ENCODE results near the gene GFOD1.

GFOD1 gene

DNA sequence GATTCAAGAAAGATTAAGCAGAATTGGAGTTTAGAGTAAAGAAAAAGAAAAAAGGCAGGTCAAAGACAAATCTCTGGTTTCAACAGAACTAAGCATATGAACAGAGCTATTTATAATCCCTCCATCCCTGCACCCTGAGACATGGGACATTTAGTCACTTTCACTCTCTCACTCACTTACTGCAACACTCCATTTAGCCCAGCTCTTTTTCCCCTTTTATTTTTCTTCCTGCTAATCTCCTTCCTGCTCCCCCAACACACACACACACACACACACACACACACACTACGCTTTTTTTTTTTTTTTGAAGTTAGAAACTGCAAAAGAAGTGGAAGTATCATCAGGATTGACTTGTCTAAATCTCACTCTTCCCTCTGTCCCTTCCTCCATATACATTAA lies 113.9 kb downstream of the GFOD1 start:
- FAIRE-seq (no peak), DNase-seq (ENCODE audit: insufficient read length, low spot score) (no peak)
- no peak for TF ChIP-seq CTCF (IDR thresholded peaks at IDR 0.05; ENCODE audit: insufficient read depth, missing control alignments)

DNA sequence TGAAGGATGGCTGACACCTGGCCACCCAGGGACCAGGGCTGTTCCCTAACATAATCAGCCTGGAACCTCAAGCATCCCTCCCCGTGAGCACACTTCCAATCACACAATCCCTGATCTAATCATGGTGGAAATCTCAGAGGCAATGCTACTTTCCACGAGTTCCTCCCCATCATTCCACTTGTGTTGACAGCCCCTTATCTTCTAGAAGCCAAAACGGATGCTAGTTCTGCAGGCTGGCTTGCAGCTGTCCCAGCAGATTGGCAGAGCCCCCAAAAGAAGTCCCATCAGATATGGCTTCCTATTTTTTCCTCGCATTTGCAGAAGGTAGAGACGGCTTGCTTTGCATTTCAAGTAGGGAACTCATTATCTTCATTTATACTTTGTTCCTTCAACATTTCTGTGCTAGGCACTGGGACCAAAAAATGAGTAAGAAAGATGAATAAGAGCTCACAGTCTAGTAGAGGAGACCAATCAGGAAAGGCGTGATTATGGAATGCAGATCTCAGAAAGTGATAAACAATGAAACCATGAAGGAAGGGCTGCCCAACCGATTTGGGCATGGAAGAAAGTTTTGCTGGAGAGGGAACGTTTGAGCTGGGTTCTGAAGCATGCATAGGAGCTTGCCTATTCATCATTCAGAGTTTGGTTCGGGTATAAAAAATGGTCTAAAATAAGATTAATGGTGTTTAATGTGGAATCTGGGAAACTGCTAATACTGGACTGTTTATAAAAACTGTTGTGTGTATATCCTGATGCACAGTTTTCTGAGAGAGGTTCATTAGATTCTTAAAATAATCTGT lies 114.5 kb downstream of the GFOD1 start:
- no peak for FAIRE-seq

GRCh38 chr6:13372076-13372475 lies 115.3 kb downstream of the GFOD1 start:
- TF ChIP-seq CTCF (IDR thresholded peaks at IDR 0.05; ENCODE audit: insufficient read depth, missing control alignments), result no peak
- FAIRE-seq, result no peak
- DNase-seq (ENCODE audit: insufficient read length, low spot score), result no peak

More for the DNA sequence above, 114.5 kb downstream of the GFOD1 start:
- no peak for DNase-seq (ENCODE audit: insufficient read length, low spot score)
- no peak for TF ChIP-seq CTCF (IDR thresholded peaks at IDR 0.05; ENCODE audit: insufficient read depth, missing control alignments)

- DNase-seq (ENCODE audit: insufficient read length, low spot score) (no peak), FAIRE-seq (no peak)
- TF ChIP-seq CTCF (IDR thresholded peaks at IDR 0.05; ENCODE audit: insufficient read depth, missing control alignments), result no peak
Measured at GRCh38 chr6:13371421-13372072, 115.9 kb downstream of the GFOD1 start.

DNA sequence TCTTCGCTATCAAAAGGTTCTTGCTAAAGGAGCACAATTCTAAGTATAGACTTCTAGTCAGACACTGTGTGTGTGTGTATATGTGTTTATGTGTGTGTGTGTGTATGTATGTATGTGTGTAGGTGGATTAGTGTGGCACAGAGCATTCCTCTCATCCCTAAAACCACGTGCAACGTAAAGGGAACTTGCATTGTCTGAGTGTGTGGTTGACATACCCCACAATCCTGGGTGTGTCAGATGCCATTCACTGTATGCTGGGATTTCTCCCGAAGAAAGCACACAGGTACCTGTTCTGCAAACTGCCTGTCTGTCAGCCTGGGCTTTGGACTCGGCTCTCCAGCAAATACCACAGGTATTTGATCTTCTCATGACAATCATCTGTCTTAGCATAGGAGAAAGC lies 116.8 kb downstream of the GFOD1 start:
- FAIRE-seq (no peak), DNase-seq (ENCODE audit: insufficient read length, low spot score) (no peak)
- TF ChIP-seq CTCF (IDR thresholded peaks at IDR 0.05; ENCODE audit: insufficient read depth, missing control alignments), result no peak

DNA sequence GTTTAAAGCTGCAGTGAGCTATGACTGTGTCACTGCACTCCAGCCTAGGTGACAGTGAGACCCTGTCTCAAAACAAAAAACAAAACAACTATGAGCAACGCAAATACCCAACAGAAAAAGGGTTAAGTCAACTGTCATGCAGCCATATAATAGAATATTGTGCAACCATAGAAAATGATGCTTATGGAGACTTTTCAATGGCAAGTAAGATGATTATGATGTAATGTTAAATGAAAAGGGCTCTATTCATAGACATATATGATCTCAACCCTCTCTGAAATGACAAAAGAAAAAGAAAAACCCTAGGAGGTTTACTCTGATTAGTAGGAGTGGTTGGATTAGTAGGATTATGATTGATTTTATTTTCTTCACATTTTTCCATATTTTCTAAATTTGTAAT lies 117.8 kb downstream of the GFOD1 start:
- no peak for FAIRE-seq
- TF ChIP-seq CTCF (IDR thresholded peaks at IDR 0.05; ENCODE audit: insufficient read depth, missing control alignments), result no peak
- no peak for DNase-seq (ENCODE audit: insufficient read length, low spot score)

DNA sequence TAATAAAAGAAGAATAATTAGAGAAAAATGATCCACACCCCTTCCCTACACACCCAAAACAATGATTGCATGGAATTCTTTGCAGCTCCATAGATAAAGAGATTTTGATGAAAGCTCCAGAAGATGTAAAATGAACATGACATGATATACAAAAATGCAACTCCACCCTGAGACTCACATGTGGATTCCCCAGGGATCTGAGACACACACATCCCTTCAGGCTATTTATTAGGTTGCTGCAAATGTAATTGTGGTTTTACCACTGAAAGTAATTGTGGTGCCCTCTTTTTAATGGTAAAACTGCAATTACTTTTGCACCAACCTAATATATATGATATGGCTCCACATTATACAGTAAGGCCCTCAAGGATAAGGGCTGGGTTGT lies 118.7 kb downstream of the GFOD1 start:
- FAIRE-seq (no peak), DNase-seq (ENCODE audit: insufficient read length, low spot score) (no peak)
- TF ChIP-seq CTCF (IDR thresholded peaks at IDR 0.05; ENCODE audit: insufficient read depth, missing control alignments), result no peak

All from D721Med (cell line).